Adipocyte (in vitro differentiated cells): Measurements from ENCODE around the gene MEIS2.

Experiments used
- DNase-seq: peaks from one replicate; pipeline ENCODE4 v3.0.0-alpha.2; 2015; ENCODE audit warnings: low read depth
- H3K27me3 ChIP-seq: replicated peaks from 2 replicates; pipeline ENCODE4 v1.7.0; 2013; ENCODE audit warnings: mild to moderate bottlenecking, low read length, moderate library complexity; ENCODE audit not compliant: control insufficient read depth, insufficient read depth
- H3K36me3 ChIP-seq: 2 replicates; pipeline ENCODE4 v1.7.0; 2013; ENCODE audit warnings: low read length, mild to moderate bottlenecking, moderate library complexity; ENCODE audit not compliant: control insufficient read depth, insufficient read depth, severe bottlenecking
- H3K4me1 ChIP-seq: 2 replicates; pipeline ENCODE4 v1.7.0; 2013; ENCODE audit warnings: mild to moderate bottlenecking, low read length, moderate library complexity; ENCODE audit not compliant: control insufficient read depth, insufficient read depth
- H3K4me3 ChIP-seq: 2 replicates; pipeline ENCODE4 v1.7.0; 2013; ENCODE audit warnings: mild to moderate bottlenecking, low read length, moderate library complexity
- H3K9ac ChIP-seq: 2 replicates; pipeline ENCODE4 v1.7.0; 2013; ENCODE audit warnings: mild to moderate bottlenecking, low read length, moderate library complexity
- H3K9me3 ChIP-seq: 2 replicates; pipeline ENCODE4 v1.7.0; 2013; ENCODE audit warnings: mild to moderate bottlenecking, low read length, moderate library complexity; ENCODE audit not compliant: control insufficient read depth

The MEIS2 gene

DNA sequence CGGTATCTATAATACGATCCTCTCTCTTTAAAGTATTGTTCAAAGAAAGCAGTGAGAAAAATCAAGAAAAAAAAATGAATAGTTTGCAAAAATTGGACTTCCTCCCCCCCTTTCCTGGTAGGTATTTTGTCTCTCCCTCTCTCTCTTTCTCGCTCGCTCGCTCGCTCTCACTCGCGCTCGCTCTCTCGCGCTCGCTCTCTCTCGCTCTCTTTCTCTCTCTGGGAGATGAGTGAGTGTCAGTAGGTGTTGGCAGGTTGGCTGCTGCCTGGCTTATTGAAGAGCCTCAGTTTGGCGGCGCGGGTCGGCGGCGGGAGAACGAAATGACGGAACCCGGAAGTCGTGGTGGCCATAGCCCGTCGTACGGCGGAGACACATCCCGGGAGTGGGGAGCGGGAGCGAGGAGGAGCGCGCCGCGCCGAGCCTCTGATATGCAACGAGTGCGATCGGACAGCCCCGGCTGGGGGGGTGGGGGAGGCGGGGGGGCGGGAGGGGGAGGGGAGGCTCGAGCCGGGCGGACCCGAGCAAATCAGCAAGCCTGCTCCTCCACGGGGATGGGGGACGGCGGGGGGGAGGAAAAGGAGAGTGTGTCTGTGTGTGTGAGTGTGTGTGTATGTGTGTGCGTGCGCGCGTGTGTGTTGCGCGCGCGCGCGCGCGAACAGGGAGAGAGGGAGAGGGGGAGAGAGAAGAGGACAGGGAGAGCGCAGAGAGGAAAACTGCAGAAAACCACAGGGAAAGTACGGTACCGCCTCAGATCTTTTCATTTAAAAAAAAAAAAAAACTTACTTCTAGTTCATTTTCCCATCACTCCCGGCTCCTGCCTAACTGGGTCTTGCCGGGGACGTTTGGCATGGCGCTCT is at the start of gene MEIS2:
Gene MEIS2 (minus strand): TSS at position 441 of the 857 bp plus-strand sequence. CDS start 1,083 bp downstream, outside the sequence.
- Histone ChIP-seq H3K27me3 (no peaks in the 10 kb centered on the region), H3K36me3 (no peaks in the 10 kb centered on the region), H3K9ac (peak within 1 kb of the TSS; percentile 100), H3K9me3 (no peaks in the 10 kb centered on the region), H3K4me3 (peak within 1 kb of the TSS; percentile 98), H3K4me1 (peaks cover 8% of the 10 kb centered on the region)
- DNase-seq: peak; percentile 96

DNA sequence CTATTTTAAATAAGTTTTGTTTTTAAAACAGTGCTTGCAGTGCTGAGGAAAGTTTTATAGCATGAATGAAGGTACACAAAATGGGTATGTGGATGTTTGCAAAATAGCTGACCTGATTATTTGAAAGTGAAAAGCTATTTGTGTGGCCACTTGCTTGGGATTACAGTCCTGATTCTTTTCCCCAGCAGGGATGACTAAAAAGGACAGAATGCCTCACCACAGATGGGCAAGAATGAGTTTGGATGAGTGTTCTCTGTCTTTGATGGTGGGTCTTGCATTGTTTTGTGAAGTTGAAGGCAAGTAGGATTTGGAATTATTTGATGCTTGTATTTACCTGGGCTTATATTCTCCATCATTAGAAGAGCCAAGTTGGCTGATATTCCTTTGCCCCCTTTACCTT is 48.8 kb upstream of the MEIS2 start:
- DNase-seq: no peak
- H3K9ac ChIP-seq: no peak overlapping the region

DNA sequence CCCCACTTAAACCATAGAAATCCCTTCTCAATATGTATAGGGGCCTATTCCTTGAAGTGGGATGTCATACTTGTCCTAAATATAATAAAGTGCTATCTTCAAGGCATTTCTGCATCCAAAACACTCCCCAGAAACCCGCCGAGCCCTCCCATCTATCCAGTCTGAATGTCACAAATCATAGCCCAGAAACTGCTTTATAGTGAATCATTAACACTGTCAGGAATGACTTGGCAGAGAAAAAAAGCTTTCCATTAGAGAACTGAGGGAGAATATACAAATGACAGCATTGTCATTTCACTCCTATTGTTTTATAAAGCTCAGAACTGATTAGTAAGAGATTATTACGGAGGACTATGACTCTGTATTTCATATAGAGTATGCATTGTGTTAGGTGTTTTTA is 48.4 kb upstream of the MEIS2 start:
- no peak for DNase-seq
- no peaks in the 10 kb centered on the region for H3K4me1 ChIP-seq

More for the DNA sequence above, 48.8 kb upstream of the MEIS2 start:
- Histone ChIP-seq H3K4me1 (no peaks in the 10 kb centered on the region), H3K27me3 (no peaks in the 10 kb centered on the region), H3K36me3 (no peaks in the 10 kb centered on the region), H3K9me3 (no peaks in the 10 kb centered on the region), H3K4me3 (no peak overlapping the region)

DNA sequence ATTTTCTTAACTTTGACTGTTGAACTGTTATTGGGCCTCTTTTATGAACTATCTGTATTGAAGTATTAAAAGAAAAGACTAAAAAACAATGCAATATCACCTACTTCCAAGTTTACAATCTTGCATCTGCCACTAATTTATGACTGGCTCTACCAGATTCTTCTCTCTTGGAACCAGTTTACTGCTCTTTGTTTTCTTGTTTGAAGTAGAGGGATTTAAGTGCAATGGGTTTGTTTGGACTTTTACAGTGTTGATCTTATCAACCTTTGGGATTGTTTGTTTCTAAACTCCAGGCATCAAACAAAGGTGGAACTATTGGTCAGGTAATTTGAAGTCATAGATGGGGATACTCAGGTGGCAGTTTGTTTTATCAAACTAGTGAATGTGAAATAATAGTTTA is 43.0 kb upstream of the MEIS2 start:
- DNase-seq: no peak
- Histone ChIP-seq H3K4me1 (peaks cover 14% of the 10 kb centered on the region), H3K36me3 (no peaks in the 10 kb centered on the region), H3K9ac (no peak overlapping the region), H3K27me3 (no peaks in the 10 kb centered on the region), H3K9me3 (no peaks in the 10 kb centered on the region), H3K4me3 (no peak overlapping the region)

More for the DNA sequence above, 48.4 kb upstream of the MEIS2 start:
- Histone ChIP-seq H3K9me3 (no peaks in the 10 kb centered on the region), H3K9ac (no peak overlapping the region), H3K36me3 (no peaks in the 10 kb centered on the region), H3K27me3 (no peaks in the 10 kb centered on the region), H3K4me3 (no peak overlapping the region)

DNA sequence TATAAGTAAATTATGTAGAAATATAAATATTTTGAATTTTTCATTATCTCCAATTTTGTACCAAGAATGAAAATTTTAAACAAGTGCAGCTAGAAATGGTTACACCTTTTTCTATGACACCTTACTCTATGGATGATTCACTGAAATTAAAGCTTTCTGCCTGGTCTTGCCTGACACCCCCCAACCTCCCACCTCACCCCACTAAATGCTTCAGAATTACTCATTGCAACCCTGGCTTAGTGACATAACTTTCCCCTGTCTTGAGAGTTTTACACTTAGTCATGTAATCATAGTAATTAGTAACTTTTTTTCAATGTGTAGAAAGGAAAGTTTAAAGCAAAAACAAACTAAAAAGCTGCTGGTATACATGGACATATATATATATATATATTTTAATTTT is 42.0 kb upstream of the MEIS2 start:
- Histone ChIP-seq H3K9ac (no peak overlapping the region), H3K4me1 (peaks cover 14% of the 10 kb centered on the region), H3K36me3 (no peaks in the 10 kb centered on the region), H3K27me3 (no peaks in the 10 kb centered on the region), H3K4me3 (no peak overlapping the region), H3K9me3 (no peaks in the 10 kb centered on the region)
- no peak for DNase-seq

DNA sequence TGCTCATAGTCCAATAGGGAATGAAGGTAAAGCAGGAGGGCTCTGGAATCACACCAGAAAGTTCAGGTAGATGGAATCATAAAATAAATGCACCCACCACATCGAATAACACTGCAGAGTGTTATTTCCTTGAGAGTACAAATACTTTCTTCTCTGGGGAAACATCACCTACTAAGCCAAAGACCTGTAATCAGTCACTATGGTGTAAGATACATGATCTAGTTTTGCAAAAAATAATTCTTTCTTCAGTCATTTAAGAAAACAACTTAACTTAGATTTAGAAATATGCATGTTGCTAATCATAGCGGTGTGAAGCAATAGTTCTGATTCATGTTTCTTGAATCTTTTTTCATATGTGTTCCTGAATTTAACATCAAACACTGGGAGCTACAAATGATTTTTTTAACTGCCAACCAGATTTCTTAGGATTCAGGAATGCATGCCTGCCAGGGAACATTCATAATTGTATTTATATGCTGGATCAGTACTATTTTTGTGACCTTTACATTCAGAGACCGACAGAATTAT is 40.2 kb upstream of the MEIS2 start:
- no peak overlapping the region for H3K9ac ChIP-seq
- H3K4me1 ChIP-seq: peaks cover 23% of the 10 kb centered on the region
- no peaks in the 10 kb centered on the region for H3K27me3 ChIP-seq
- DNase-seq: peak; percentile 57
- no peaks in the 10 kb centered on the region for H3K9me3 ChIP-seq
- H3K4me3 ChIP-seq: no peak overlapping the region
- no peaks in the 10 kb centered on the region for H3K36me3 ChIP-seq

DNA sequence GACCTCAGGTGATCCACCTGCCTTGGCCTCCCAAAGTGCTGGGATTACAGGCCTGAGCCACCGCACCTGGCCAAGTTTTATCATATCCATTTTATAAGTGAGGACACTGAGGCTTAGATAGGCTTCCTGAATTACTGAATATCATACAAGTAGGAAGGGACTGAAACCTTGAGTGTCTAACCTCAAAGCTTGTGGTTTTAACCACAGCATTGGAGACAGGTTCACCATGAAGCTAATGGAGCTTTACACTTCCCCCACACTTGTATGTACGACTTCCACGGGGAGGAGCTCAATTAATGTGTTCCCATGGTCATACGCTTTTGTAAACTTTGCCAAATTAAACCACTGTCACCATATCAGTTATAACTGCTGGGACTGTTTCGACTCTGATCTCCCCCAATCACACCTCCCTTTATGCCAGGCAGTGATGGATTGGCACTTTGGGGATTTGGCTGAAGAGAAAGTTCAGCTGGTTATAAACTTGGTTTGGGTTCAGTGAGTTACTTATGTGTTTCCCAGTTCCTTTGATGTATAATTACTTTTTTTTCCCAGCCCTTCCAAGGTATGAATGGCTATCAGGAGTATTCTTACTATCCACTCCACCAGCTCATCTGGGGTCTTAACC is 38.4 kb upstream of the MEIS2 start:
- Histone ChIP-seq H3K9ac (no peak overlapping the region), H3K9me3 (no peaks in the 10 kb centered on the region), H3K27me3 (no peaks in the 10 kb centered on the region), H3K4me3 (no peak overlapping the region), H3K4me1 (peaks cover 23% of the 10 kb centered on the region), H3K36me3 (no peaks in the 10 kb centered on the region)
- DNase-seq: no peak

DNA sequence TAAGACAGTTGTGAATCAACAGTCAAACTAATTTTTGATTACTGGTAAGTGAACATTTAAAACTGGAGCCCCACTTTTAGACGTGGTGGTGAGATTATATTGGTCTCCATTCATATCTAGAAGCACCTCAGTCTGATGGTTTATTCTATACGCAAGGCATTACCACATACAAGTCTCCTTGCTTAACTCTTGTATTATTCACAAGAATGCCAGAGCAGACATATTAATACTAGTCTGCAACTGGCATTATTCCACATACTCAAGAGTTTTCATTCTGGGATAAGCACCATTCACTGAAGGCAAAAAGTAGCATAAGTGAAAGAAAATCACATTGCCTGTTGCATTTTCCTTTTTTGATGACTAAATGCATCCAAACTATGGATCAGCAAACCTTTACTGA is 36.9 kb upstream of the MEIS2 start:
- no peak for DNase-seq
- H3K4me3 ChIP-seq: no peak overlapping the region
- H3K9ac ChIP-seq: no peak overlapping the region
- H3K36me3 ChIP-seq: no peaks in the 10 kb centered on the region
- no peaks in the 10 kb centered on the region for H3K27me3 ChIP-seq
- peaks cover 23% of the 10 kb centered on the region for H3K4me1 ChIP-seq
- H3K9me3 ChIP-seq: no peaks in the 10 kb centered on the region

DNA sequence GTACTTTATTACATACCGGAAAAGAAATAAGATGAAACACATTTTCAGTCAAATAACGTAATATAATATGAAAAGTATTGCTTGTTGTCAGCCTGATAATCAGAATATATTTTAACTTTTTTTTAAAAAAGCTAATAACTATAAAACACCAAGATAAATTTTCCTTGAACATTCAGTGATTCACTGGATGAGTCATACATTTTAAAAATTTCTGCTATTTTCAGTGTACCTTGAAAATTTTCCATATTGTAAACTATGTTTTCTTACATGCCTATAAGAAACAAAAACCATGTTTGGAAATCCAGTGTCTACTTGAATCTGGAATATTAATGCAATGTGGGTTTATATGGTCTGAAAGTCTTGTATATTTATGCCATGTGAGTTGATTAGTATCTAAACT is 36.3 kb upstream of the MEIS2 start:
- peaks cover 27% of the 10 kb centered on the region for H3K4me1 ChIP-seq
- peak; percentile 44 for DNase-seq
- H3K36me3 ChIP-seq: no peaks in the 10 kb centered on the region
- no peak overlapping the region for H3K9ac ChIP-seq
- no peaks in the 10 kb centered on the region for H3K27me3 ChIP-seq
- H3K4me3 ChIP-seq: no peak overlapping the region
- H3K9me3 ChIP-seq: no peaks in the 10 kb centered on the region

DNA sequence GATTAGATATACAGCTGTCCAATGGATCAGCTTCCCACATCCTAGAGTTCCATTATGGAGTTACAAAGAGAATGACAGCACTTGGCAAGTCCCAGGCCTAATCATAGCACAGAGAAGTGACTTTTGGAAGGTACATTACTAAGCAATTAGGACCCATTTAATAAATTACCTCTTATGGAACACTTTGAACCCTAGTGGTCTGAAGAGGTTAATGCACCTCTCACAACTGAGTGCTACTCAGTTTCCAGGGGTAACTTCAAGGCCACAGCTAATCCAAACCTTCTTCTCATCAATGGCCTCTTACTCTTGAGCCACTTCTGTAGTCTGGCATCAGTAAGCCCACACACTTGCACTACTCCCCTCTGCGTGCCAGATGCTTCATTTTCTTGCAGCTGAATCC is 34.9 kb upstream of the MEIS2 start:
- no peak overlapping the region for H3K9ac ChIP-seq
- no peak for DNase-seq
- H3K9me3 ChIP-seq: no peaks in the 10 kb centered on the region
- H3K4me3 ChIP-seq: no peak overlapping the region
- no peaks in the 10 kb centered on the region for H3K36me3 ChIP-seq
- H3K27me3 ChIP-seq: no peaks in the 10 kb centered on the region
- peaks cover 17% of the 10 kb centered on the region for H3K4me1 ChIP-seq

DNA sequence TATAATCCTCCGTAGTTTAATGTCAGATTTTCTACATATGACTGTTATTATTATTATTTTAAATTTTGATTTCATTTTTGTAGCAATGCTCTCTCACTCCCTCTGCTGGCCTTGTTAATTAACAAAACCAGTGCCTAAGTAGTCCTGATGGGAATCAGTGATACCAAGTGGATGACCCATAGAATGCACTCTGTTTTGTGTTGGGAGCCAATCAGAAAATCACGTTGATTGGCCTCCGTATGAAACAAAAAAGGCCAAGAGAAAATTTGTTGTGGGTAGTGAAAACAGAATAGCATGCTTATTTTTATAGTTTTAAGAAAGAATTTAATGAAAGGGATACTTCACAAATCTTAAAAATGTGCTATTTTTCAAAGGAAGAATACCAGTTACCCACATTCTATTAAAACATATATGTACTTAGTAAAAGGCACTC is 34.4 kb upstream of the MEIS2 start:
- H3K9me3 ChIP-seq: no peaks in the 10 kb centered on the region
- H3K4me1 ChIP-seq: peaks cover 14% of the 10 kb centered on the region
- H3K27me3 ChIP-seq: no peaks in the 10 kb centered on the region
- peak; percentile 81 for DNase-seq
- no peak overlapping the region for H3K9ac ChIP-seq
- no peaks in the 10 kb centered on the region for H3K36me3 ChIP-seq
- no peak overlapping the region for H3K4me3 ChIP-seq
